LoVo (cell line): ENCODE data around the gene CD248.
A peak's percentile ranks its signal among the peaks of the same experiment; 100 is the strongest.
"Not testable (repeated sequence)": the region's sequence is repeated elsewhere in the genome, so short reads cannot be mapped to it uniquely, and the experiment has no call there.

Experiments used
- DNase-seq: peaks from one replicate; pipeline ENCODE4 v3.0.0-alpha.2; 2016; ENCODE audit warnings: low spot score

Gene CD248

DNA sequence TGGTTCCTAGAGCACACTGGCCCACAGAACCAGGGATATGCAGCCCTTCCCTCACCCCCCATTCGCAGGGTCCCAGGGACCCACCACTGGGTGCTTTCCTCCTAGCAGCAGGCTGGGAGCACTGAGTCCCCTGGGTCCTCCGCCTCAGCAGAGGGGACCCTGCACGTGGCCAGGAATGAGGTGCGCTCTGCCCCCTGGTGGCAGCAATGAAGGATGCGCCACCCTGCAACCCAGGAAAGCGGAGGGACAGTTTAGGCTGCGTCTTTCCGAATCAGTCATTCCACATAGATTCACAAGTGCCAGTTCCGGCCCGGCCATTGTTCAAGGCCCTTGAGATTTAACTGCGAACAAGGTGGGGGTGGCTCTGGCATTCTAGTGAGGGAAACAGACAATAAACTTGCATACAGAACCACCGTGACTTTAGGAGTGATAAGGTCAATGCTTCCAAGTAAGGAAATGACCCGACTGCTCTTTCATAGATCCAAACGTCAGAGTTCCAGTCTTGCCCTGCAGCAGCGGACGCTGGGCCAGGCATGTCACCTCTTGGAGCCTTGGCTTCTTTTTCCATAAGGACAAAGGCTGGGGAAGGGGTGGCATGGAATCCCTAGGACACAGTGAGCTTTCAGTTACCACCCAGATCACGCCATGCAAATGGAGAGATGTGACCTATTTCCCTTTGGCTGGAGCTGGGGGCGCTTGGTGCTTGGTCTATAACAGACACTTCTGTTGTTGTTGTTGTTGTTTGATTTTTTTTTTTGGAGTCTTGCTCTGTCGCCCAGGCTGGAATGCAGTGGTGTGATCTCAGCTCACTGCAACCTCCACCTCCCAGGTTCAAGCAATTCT, 11.7 kb upstream of the CD248 start:
- peak; percentile 67 for DNase-seq

DNA sequence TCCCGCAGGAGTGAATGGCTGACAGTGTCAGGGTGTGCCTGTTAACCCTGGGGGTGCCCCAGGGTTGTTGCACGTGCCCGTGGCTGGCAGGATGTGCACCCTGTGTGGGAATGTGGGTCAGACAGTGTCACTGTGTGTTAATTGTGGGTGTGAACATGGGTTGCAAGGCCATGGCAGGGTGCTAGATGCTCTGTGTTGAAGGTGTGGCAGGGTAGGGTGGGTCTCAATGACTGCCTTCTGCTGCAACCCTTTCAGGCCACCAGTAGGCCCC, 11.1 kb upstream of the CD248 start:
- no peak for DNase-seq

DNA sequence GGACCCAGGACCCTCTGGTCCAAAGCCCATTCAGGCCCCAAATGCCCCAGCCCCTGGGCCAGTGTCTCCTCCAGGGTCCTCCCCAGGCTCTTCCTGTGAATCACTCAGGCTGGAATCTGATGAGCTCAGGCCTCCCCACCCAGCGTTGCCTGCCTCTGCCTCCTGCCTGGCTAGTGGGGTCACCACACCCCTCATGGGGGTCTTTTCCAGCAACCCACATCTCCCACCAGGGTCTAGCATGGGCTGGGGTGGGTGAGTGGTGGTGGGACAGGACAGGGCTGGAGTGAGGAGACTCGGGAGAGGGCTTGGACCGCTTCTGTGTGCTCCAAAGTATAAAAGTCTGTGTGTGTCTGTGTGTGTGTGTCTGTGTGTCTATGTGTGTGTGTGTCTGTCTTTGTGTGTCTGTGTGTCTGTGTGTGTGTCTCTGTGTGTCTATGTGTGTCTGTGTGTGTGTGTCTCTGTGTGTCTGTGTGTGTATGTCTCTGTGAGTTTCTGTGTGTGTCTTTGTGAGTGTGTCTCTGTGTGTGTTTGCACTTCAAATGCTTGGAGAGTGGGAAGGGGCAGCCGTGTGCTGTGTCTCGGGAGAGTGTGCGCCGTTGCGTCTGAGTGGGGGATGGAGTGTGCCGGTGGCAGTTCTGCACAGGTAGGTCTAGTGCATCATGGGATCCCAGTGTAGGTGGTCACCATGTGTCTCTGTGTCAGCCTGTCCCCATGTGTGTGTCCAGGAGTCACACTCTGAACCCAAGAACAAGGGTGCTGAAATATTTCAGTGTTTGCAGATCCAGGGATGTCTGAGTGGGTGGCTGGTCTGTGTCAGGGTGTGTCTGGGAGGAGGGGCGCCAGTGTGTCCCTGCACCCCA, 10.6 kb upstream of the CD248 start:
- DNase-seq: no peak

DNA sequence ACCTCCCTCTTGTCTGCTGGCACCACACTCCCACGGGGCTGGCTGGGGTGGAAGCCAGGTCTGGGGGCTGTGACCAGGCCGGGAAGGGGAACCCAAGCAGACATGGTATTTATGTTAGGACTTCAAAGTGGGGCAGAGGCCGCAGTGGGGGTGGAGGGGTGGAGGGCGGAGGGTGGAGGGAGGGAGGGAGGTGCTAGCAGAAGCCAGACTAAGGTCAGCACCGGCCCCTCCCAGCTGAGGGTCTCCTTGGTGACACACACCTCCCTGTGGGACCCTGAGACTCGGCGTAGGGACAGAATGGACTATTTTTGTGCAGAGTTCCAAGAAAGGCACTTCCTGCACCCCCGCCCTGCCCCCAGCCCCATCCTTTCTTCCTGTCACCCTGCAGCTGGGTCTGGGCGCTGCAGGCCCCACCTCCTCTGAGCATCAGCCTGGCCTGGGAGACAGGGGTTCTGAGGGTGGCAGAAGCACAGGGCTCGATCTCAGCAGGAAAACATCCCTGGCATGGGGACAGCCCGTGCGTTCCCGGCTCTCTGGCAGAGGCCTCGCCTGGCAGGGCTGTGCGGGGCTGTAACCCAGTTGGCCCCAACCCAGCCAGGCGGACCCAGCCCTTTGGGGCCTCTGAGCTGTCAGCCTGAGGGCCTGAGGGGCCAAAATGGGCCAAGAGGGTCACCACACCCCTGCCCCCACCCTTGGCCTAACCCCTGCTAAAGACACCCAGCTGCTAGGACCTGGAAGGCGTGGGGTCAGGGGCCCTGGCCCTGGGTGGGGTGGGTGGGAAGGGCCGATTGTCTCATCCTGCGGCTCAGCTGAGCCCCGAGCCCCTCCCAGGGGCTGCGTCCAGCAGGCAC, 9.6 kb upstream of the CD248 start:
- no peak for DNase-seq

DNA sequence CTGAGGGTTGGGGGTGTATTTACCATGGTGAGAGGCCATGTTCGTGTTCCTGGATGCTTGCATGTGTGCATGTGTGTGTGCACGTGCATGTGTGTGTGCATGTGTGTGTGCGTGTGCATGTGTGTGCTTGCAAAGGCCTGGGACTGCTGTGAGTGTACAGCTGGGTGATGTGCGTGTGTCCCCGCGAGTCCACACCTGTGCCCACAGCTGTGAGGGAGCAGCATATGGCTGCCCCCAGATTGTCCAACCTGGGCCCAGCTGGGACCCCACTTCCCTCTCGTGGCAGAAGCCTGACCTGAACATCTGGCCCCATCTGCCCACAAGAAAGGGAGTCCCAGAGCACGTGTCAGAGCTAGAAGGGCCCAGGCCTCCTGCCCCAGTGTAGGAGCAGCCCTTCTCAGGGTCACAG, 8.4 kb upstream of the CD248 start:
- no peak for DNase-seq

DNA sequence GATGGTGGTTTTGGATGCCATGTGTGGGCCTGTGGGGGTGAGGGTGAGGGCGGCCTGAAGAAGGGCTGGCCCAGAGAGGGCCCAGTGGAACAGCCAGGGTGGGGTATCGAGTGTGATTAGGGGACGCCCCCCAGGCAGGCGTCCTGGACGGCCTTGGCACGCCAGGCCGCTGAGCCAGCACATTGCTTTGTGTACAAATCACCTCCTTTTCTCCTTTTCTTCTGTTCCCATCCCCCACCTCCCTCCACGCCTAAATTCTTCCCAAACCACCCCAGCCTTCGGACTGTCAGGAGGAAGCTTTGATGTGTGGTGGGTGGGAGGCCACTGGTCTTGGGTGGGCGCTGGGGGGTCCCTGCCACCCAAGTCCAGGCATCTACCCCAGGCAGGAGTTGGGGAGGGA, 7.8 kb upstream of the CD248 start:
- DNase-seq: no peak

DNA sequence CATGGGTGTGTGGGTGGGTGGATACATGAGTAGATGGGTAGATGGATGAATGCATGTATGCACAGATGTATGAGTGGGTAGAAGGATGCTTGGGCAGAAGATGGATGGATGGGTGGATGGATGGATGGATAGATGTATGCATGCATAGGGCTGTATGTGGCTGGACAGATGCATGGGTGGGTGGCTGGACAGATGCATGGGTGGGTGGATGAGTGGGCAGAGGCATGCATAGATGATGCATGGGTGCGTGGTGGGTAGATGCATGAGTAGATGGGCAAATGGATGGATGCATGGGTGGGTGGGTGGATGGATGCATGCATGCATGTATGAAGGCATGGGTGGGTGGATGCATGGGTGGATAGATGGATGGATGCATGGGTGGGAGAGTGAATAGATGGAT, 6.8 kb upstream of the CD248 start:
- DNase-seq: no peak

DNA sequence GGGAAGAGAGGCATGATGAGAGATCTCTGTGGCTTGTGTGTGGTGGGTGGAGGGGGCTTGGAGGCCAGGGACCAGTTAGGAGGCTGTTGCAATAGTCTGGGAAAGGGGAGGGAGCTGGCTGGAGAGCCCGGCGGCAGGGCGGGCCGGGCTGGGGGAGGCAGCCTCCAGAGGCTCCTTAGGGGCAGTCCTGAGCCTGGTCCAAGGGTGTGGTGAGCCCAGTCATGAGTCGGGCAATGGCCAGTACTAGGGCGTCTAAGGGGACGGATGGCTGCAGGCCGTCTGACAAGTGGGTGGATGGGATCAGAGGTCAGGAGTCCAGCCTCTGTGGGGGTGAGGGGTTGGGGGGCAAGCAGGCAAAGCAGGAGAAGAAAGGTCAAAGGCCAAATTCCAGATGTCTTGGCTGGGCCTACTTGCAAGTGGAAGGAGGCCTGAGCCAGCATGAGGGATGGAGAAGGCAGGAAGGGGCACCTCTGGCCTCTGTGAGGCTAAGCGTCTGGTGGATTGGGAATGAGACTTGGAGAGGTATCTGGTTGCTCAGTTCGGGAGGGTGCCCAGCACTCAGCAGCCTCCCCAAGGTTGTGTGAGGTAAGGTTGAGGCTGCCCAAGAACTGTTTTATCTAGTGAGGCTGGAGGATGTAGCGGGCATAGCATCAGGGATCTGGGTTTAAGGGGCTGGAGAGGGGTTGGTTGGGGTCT, 6.0 kb upstream of the CD248 start:
- no peak for DNase-seq

DNA sequence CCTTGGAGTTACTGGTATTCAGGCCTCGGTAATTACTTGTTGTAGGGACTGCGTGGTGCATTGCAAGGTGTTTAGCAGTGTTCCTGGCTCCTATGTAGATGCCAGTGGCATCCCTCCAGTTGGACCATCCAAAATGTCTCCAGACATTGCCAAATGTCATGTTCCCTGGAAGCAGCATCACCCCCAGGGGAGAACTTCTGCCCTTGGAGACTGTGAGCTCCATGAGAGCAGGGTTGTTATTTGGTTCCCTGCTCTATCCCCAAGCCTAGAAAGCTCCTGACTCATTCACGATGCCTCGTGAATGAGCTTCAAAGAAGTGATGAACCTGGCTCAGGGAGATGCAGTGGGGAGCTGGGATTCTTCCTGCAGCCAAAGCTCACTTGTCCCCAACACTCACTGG, 4.8 kb upstream of the CD248 start:
- no peak for DNase-seq

DNA sequence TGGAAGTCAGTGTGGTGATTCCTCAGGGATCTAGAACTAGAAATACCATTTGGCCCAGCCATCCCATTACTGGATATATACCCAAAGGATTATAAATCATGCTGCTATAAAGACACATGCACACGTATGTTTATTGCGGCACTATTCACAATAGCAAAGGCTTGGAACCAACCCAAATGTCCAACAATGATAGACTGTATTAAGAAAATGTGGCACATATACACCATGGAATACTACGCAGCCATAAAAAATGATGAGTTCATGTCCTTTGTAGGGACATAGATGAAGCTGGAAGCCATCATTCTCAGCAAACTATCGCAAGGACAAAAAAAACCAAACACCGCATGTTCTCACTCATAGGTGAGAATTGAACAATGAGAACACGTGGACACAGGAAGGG, 3.9 kb upstream of the CD248 start:
- not testable (repeated sequence) for DNase-seq

DNA sequence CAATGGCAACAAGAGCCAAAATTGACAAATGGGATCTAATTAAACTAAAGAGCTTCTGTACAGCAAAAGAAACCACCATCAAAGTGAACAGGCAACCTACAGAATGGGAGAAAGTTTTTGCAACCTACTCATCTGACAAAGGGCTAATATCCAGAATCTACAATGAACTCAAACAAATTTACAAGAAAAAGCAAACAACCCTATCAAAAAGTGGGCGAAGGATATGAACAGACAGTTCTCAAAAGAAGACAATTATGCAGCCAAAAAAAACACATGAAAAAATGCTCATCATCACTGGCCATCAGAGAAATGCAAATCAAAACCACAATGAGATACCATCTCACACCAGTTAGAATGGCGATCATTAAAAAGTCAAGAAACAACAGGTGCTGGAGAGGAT, 3.4 kb upstream of the CD248 start:
- DNase-seq: not testable (repeated sequence)

DNA sequence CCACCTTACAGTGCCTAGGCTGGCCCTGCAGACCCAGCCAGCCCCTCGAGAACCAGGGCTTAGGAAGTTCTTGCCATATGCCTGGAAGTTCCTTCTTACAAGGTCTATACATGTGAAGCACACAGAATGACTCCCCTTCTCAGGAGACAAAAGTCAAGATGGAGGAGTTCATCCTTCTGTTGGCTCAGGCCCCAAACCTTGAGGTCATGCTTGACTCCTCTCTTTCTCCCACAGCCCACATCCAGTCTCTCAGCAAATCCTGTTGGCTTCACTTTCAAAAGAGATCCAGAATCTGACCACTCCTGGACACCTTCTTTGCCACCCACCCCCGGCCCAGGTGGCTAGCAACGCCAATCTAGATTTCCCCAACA, 1.7 kb upstream of the CD248 start:
- no peak for DNase-seq

DNA sequence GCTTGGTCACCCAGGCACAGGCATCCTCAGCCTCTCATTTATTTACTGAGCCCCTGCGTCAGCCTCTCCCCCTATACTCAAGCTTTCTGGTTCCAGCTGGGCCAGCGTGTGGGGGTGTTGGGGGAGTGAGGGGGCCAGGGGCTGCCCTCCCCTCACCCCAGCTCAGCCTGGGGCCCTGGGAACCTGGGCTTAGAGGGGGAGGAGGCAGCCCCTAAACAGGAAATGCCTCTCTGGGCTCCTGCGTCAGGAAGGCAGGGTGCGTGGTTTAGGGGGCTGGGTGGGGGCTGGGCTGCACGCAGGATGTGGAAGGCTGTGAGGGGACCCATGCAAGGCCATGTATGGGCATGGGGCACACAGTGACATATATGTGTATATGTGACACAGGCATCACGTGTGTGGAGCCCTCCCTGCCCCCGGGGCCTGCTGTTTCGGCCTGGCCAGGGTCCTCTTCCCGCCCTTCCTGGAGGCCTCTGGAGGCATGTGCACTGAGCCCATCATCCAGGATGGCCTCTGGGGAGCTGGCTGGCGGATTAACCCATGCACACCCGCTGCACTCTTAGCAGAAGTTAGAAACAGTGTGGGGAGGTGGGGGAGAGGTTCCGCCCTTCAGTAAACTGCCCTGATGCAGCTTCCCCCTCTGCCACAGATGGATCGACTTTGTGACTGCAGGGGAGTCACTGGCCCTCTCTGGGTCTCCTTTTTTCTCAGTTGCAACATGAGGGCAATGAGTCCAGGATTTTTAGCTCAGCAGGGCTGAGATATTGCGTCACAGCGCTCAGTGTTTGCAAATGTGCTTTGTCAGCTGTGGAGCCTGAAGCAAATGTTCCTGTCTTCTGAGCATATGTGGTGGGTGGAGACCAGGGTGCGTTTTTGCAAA, 1.1 kb upstream of the CD248 start:
- DNase-seq: no peak

DNA sequence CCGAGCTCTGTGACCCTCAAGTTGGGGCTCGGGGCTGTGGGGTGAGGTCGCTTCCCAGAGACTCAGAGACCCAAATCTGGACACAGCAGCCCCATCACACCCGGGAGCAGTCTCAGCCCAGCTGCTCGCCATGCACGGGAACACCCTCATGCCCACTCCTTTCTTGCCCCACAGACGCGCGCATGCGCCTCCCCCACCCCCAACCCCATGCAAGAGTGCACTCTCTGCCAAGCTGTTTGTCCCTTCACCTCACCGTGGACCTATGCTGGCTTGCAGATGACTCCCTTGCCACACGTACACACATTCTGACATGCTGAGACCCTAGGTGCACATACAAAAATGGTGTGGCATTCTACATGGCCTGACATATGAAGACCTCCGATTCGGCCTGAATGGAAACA, 478 bp upstream of the CD248 start:
- no peak for DNase-seq

DNA sequence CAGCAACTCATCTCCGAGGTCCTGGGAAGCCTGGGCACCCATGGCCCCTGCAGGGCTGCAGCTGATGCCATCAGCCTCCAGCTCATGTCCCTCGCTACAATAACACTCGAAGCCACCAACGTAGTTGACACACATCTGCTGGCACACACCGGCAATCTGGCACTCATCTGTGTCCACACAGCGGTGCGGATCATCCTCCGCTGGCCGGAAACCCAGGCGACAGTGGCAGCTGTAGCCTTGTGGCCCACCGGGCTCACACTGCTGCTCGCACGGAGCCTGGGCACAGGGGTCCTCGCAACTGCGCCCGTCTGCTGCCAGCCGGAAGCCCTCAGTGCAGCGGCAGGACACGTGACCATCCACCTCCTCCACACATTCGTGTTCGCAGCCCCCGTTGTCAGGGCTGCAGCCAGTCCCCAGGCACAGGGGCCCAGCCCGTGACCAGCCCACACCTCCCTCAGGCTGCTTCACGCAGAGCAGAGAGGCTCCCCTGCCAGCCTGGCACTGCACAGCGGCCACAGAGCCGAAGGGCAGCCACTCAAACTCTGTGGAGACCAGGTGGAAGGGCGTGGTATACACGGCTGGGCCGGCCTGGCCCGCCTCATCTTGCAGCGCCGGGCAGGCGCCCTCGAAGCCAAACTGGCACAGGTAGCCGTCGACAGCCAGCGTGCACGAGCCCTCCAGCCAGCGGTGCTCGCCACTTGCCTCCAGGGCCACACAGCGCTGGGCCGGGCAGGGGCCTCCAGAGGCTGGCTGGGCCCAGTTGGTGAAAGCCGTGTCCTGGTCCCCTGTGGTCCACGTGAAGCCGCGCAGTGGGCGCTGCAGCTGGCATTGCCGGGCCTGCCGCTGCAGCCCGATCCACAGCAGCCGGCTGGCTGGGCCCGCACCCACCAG, 678 bp downstream of the CD248 start:
- DNase-seq: no peak

DNA sequence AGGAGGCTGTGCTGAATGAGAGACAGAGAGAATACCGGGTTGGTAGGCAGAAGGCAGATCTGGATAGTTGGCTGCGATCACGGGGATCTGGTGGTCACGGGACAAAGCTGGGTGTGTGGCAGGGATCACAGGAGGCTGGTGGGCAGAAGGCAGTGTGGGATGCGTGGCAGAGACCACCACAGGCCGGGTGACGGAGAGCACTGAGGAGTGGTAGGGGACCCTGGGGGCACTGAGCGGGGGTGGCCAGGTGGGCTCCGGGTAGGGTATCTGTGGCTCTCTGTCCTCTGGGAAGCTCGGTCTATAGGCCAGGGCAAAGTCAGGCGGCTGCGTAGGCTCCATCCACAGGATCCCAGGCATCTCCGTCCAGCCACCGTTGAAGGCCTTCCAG, 1.4 kb downstream of the CD248 start:
- no peak for DNase-seq

DNA sequence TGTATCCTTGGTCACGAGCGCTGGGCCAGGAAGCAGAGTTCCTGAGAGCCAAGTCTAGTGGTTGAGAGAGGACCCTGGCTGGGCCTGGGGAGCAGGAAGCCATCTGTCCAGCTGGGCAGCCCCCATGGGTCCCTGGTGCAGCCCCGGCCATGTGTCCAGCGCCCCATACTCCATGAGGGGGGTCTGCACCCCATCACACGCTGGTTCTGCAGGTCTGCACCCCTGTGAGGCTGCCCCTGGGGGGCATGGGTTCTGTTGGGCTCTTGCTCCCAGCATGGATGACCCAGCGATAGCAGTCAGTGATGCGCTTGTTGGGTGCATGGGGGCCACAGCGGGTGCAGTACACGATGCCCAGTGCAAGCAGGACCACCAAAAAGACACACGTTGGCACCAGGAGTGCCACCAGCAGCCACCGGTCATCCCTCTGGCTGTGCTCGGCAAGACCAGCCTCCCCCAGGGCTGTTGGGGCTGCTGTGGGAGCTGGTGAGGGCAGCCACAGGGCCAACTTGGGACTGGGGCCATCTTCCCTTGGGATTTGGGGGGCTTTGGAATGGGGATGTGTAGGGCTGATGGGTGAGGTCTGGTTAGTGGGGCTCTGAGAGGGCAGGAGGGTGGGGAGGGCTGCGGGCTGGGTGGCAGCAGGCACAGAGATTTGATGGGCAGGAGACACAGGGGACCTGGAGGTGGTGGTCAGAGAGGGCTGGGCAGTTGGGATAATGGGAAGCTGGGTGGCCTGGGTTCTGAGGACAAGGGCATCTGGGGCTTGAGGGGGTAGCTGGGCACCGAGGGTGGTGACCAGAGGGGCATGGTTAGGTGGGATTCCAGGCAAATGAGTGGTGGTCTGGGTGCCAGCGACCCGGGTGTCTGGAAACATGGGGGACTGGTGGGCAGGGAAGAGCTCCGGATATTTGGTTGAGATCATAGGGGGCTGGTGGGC, 2.0 kb downstream of the CD248 start:
- no peak for DNase-seq

DNA sequence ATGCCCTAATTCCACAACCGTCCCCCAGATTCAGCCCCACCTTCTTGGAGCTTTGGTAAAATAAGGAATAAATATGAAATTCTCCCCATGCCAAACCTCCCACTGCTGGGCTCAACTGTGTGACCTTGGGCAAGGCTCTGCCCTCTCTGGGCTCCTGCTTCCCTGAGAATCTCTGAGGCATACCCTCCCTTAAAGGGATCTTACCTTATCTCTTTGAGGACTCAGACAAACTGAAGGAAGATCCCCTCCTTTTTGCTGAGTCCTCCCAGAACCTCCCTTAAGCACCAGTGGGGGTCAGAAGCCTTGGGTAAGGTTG, 2.7 kb downstream of the CD248 start:
- no peak for DNase-seq
